ENCODE data around the gene MYO16. TPM values are rescaled to one million over a fixed set of nuclear protein-coding genes. Genes with fewer than 3 reads are reported as not detected.

MYO16 gene
- total RNA-seq, 2 experiments from 2014 or later: not detected

- Mint-ChIP-seq H3K4me1 (no peaks in the 10 kb centered on the region), H3K9me3 (ENCODE audit: low read depth) (no peaks in the 10 kb centered on the region), H3K36me3 (ENCODE audit: low read depth) (no peaks in the 10 kb centered on the region), H3K27me3 (peaks cover 16% of the 10 kb centered on the region), H3K27ac (no peak overlapping the region), H3K4me3 (no peak overlapping the region)
- no peak for DNase-seq
- ChIA-PET CTCF (interaction anchor here (0.7 kb wide), 1 partner anchor 1267 kb away, joined by 3 read pairs; no protein-coding TSS in a partner anchor), POLR2A (no interaction called here)
- intact Hi-C loops (cut with DNase I, micrococcal nuclease): no loop called here
- ATAC-seq: no peak
These were observed 326.3 kb downstream of the MYO16 start for GRCh38 chr13:108955741-108956140.

- H3K4me3 Mint-ChIP-seq: no peak overlapping the region
- no peaks in the 10 kb centered on the region for H3K4me1 Mint-ChIP-seq
- H3K9me3 Mint-ChIP-seq (ENCODE audit: low read depth): no peaks in the 10 kb centered on the region
- POLR2A ChIA-PET: no interaction called here
- H3K27ac Mint-ChIP-seq: no peak overlapping the region
- CTCF ChIA-PET: no interaction called here
- peaks cover 17% of the 10 kb centered on the region for H3K27me3 Mint-ChIP-seq
- DNase-seq (no peak), ATAC-seq (no peak)
- intact Hi-C loops (cut with DNase I, micrococcal nuclease): no loop called here
- H3K36me3 Mint-ChIP-seq (ENCODE audit: low read depth): no peaks in the 10 kb centered on the region
These were observed 328.1 kb downstream of the MYO16 start for GRCh38 chr13:108957369-108958012.

- no peaks in the 10 kb centered on the region for H3K9me3 Mint-ChIP-seq (ENCODE audit: low read depth)
- no peak overlapping the region for H3K27ac Mint-ChIP-seq
- H3K4me3 Mint-ChIP-seq: no peak overlapping the region
- no peak for DNase-seq
- intact Hi-C loops (cut with DNase I, micrococcal nuclease): no loop called here
- H3K36me3 Mint-ChIP-seq (ENCODE audit: low read depth): no peaks in the 10 kb centered on the region
- no peaks in the 10 kb centered on the region for H3K4me1 Mint-ChIP-seq
- peaks cover 17% of the 10 kb centered on the region for H3K27me3 Mint-ChIP-seq
- POLR2A ChIA-PET: no interaction called here
- CTCF ChIA-PET: no interaction called here
- ATAC-seq: no peak
These were observed 328.6 kb downstream of the MYO16 start for GRCh38 chr13:108958013-108958376.

- CTCF ChIA-PET: no interaction called here
These were observed 329.8 kb downstream of the MYO16 start for GRCh38 chr13:108959234-108959633.

GRCh38 chr13:108960006-108960405, 330.6 kb downstream of the MYO16 start:
- ChIA-PET CTCF (interaction anchor here (1.9 kb wide), 1 partner anchor 1157 kb away, joined by 4 read pairs; no protein-coding TSS in a partner anchor), POLR2A (no interaction called here)
- peaks cover 15% of the 10 kb centered on the region for H3K27me3 Mint-ChIP-seq

More at GRCh38 chr13:108959234-108959633, 329.8 kb downstream of the MYO16 start:
- Mint-ChIP-seq H3K27ac (no peak overlapping the region), H3K4me1 (no peaks in the 10 kb centered on the region), H3K9me3 (ENCODE audit: low read depth) (no peaks in the 10 kb centered on the region), H3K27me3 (peaks cover 16% of the 10 kb centered on the region), H3K4me3 (no peak overlapping the region), H3K36me3 (ENCODE audit: low read depth) (no peaks in the 10 kb centered on the region)
- DNase-seq: no peak
- intact Hi-C loops (cut with DNase I, micrococcal nuclease): no loop called here
- POLR2A ChIA-PET: no interaction called here
- no peak for ATAC-seq

GRCh38 chr13:108961542-108962125, 332.2 kb downstream of the MYO16 start:
- POLR2A ChIA-PET: no interaction called here
- CTCF ChIA-PET: interaction anchor here (0.6 to 1.9 kb wide), 15 partner anchors 9 to 1880 kb away, joined by 3 to 9 read pairs (median 4); no protein-coding TSS in a partner anchor
- Mint-ChIP-seq H3K9me3 (ENCODE audit: low read depth) (no peaks in the 10 kb centered on the region), H3K27me3 (peaks cover 5% of the 10 kb centered on the region), H3K4me3 (no peak overlapping the region), H3K4me1 (no peaks in the 10 kb centered on the region), H3K27ac (no peak overlapping the region), H3K36me3 (ENCODE audit: low read depth) (no peaks in the 10 kb centered on the region)
- ATAC-seq (peak; percentile 66), DNase-seq (peak; percentile 16)
- intact Hi-C loops (cut with DNase I, micrococcal nuclease): loop anchor here (1.0 to 10.0 kb wide), 8 partner anchors 183 to 1453 kb away; no protein-coding TSS in a partner anchor

More at GRCh38 chr13:108960006-108960405, 330.6 kb downstream of the MYO16 start:
- Mint-ChIP-seq H3K27ac (no peak overlapping the region), H3K9me3 (ENCODE audit: low read depth) (no peaks in the 10 kb centered on the region), H3K4me3 (no peak overlapping the region), H3K4me1 (no peaks in the 10 kb centered on the region), H3K36me3 (ENCODE audit: low read depth) (no peaks in the 10 kb centered on the region)
- DNase-seq: no peak
- ATAC-seq: no peak
- intact Hi-C loops (cut with DNase I, micrococcal nuclease): loop anchor here (2.0 to 10.0 kb wide), 6 partner anchors 185 to 1455 kb away; no protein-coding TSS in a partner anchor

GRCh38 chr13:108962654-108963053, 333.2 kb downstream of the MYO16 start:
- POLR2A ChIA-PET: no interaction called here
- CTCF ChIA-PET: no interaction called here

GRCh38 chr13:108963276-108963810, 333.9 kb downstream of the MYO16 start:
- ChIA-PET POLR2A (no interaction called here), CTCF (no interaction called here)
- ATAC-seq (no peak), DNase-seq (no peak)
- peaks cover 2% of the 10 kb centered on the region for H3K27me3 Mint-ChIP-seq
- no peak overlapping the region for H3K27ac Mint-ChIP-seq
- intact Hi-C loops (cut with DNase I, micrococcal nuclease): loop anchor here (10.0 kb wide), 2 partner anchors 181 to 1451 kb away; no protein-coding TSS in a partner anchor
- no peak overlapping the region for H3K4me3 Mint-ChIP-seq
- no peaks in the 10 kb centered on the region for H3K36me3 Mint-ChIP-seq (ENCODE audit: low read depth)
- H3K9me3 Mint-ChIP-seq (ENCODE audit: low read depth): no peaks in the 10 kb centered on the region
- H3K4me1 Mint-ChIP-seq: no peaks in the 10 kb centered on the region

More at GRCh38 chr13:108962654-108963053, 333.2 kb downstream of the MYO16 start:
- H3K27me3 Mint-ChIP-seq: peaks cover 3% of the 10 kb centered on the region
- H3K4me3 Mint-ChIP-seq: no peak overlapping the region
- intact Hi-C loops (cut with DNase I, micrococcal nuclease): loop anchor here (10.0 kb wide), 2 partner anchors 182 to 1452 kb away; no protein-coding TSS in a partner anchor
- H3K4me1 Mint-ChIP-seq: no peaks in the 10 kb centered on the region
- no peaks in the 10 kb centered on the region for H3K36me3 Mint-ChIP-seq (ENCODE audit: low read depth)
- no peak for DNase-seq
- no peak overlapping the region for H3K27ac Mint-ChIP-seq
- ATAC-seq: no peak
- H3K9me3 Mint-ChIP-seq (ENCODE audit: low read depth): no peaks in the 10 kb centered on the region

- ChIA-PET POLR2A (no interaction called here), CTCF (interaction anchor here (0.6 kb wide), 1 partner anchor 821 kb away, joined by 3 read pairs; no protein-coding TSS in a partner anchor)
- Mint-ChIP-seq H3K9me3 (ENCODE audit: low read depth) (no peaks in the 10 kb centered on the region), H3K27ac (no peak overlapping the region), H3K4me1 (no peaks in the 10 kb centered on the region), H3K4me3 (no peak overlapping the region), H3K36me3 (ENCODE audit: low read depth) (no peaks in the 10 kb centered on the region), H3K27me3 (peaks cover 2% of the 10 kb centered on the region)
- no peak for DNase-seq
- intact Hi-C loops (cut with DNase I, micrococcal nuclease): loop anchor here (10.0 kb wide), 2 partner anchors 181 to 1451 kb away; no protein-coding TSS in a partner anchor
- no peak for ATAC-seq
These were observed 334.6 kb downstream of the MYO16 start for GRCh38 chr13:108963846-108964600.

GRCh38 chr13:108964606-108965005, 335.2 kb downstream of the MYO16 start:
- H3K4me1 Mint-ChIP-seq: no peaks in the 10 kb centered on the region
- no peaks in the 10 kb centered on the region for H3K9me3 Mint-ChIP-seq (ENCODE audit: low read depth)
- no peak overlapping the region for H3K27ac Mint-ChIP-seq
- ChIA-PET POLR2A (no interaction called here), CTCF (interaction anchor here (0.6 kb wide), 1 partner anchor 820 kb away, joined by 3 read pairs; no protein-coding TSS in a partner anchor)
- intact Hi-C loops (cut with DNase I, micrococcal nuclease): loop anchor here (10.0 kb wide), 2 partner anchors 180 to 1450 kb away; no protein-coding TSS in a partner anchor
- H3K27me3 Mint-ChIP-seq: peaks cover 2% of the 10 kb centered on the region
- no peaks in the 10 kb centered on the region for H3K36me3 Mint-ChIP-seq (ENCODE audit: low read depth)
- H3K4me3 Mint-ChIP-seq: no peak overlapping the region
- no peak for ATAC-seq
- DNase-seq: no peak

GRCh38 chr13:108967371-108967770, 338.0 kb downstream of the MYO16 start:
- intact Hi-C loops (cut with DNase I, micrococcal nuclease): loop anchor here (10.0 kb wide), 2 partner anchors 177 to 1447 kb away; no protein-coding TSS in a partner anchor
- POLR2A ChIA-PET: no interaction called here
- no peak overlapping the region for H3K27ac Mint-ChIP-seq
- no peaks in the 10 kb centered on the region for H3K27me3 Mint-ChIP-seq
- CTCF ChIA-PET: no interaction called here
- no peak for DNase-seq
- no peak overlapping the region for H3K4me3 Mint-ChIP-seq
- no peak for ATAC-seq
- no peaks in the 10 kb centered on the region for H3K36me3 Mint-ChIP-seq (ENCODE audit: low read depth)
- no peaks in the 10 kb centered on the region for H3K9me3 Mint-ChIP-seq (ENCODE audit: low read depth)
- no peaks in the 10 kb centered on the region for H3K4me1 Mint-ChIP-seq

Measured in activated CD4-positive, alpha-beta T cell treated with anti-CD3 and anti-CD28 coated beads for 36 hours (primary cell).